LNCAP (cell line): Measurements from ENCODE around the gene MRPL32.

Experiments
- TF ChIP-seq, protein P1 (sequence below): fragments of 450-650 bp; IDR thresholded peaks from 2 replicates; pipeline ENCODE4 v1.5.1; 2017; ENCODE audit warnings: mild to moderate bottlenecking

Gene MRPL32

DNA sequence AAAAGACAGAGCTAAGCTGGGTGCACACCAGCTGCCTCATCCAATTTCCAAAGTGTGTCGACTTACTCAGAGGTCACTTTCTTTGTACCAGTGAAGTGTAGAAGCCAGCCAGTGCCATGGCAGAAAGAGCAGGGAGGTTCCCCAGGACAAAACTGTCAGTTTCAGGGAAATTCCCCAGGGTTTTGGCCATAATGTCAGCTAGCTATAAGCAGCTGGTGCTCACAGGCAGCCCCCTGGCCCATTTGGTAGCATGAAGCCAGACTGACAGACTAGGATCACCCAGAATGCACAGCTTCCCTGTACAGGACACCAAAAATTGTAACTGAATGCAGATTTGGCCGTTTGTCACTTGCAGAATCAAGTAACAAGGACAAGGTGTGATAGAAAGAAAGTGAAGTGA is 28.6 kb downstream of the MRPL32 start:
- TF ChIP-seq, protein P1, sequence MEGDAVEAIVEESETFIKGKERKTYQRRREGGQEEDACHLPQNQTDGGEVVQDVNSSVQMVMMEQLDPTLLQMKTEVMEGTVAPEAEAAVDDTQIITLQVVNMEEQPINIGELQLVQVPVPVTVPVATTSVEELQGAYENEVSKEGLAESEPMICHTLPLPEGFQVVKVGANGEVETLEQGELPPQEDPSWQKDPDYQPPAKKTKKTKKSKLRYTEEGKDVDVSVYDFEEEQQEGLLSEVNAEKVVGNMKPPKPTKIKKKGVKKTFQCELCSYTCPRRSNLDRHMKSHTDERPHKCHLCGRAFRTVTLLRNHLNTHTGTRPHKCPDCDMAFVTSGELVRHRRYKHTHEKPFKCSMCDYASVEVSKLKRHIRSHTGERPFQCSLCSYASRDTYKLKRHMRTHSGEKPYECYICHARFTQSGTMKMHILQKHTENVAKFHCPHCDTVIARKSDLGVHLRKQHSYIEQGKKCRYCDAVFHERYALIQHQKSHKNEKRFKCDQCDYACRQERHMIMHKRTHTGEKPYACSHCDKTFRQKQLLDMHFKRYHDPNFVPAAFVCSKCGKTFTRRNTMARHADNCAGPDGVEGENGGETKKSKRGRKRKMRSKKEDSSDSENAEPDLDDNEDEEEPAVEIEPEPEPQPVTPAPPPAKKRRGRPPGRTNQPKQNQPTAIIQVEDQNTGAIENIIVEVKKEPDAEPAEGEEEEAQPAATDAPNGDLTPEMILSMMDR = no peak

DNA sequence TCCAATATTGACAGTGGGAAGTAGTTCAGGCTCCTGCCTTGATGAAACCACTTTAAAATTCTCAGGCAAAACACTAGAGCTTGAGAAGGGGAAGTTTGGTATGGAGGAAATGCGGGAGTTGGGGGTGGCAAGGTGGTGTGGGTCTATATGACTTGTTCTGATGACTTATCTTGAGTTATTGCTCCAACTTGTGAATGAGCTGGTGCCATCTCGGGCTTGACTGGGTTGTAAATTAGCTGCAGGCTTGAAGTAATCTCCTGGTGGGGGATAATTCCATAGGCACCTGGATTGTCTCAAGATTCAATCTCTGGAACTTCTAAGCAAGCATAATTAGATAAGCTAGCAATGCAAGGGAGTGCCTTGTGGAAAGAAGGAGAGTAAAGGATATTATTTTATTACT is 29.0 kb downstream of the MRPL32 start:
- TF ChIP-seq, protein P1 = no peak

DNA sequence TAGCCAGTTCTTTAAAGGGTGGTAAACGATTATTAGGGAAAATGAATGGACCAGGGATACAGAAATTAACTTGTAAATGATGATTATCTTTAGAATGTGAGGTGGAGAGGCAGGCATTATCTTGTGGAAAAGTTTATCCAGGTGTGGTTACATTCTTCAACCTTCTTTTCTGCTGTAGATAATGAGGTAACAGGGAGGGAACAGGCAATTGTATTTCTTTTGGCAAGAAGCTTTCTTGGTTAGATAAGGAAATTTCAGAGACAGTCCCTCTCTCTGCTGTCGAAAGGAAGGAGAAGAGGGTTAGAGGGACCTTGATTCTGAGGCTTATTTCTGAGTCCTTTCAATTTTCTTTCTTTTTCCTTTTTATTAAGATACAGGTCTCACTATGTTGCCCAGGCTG is 32.1 kb downstream of the MRPL32 start:
- TF ChIP-seq, protein P1 = no peak

DNA sequence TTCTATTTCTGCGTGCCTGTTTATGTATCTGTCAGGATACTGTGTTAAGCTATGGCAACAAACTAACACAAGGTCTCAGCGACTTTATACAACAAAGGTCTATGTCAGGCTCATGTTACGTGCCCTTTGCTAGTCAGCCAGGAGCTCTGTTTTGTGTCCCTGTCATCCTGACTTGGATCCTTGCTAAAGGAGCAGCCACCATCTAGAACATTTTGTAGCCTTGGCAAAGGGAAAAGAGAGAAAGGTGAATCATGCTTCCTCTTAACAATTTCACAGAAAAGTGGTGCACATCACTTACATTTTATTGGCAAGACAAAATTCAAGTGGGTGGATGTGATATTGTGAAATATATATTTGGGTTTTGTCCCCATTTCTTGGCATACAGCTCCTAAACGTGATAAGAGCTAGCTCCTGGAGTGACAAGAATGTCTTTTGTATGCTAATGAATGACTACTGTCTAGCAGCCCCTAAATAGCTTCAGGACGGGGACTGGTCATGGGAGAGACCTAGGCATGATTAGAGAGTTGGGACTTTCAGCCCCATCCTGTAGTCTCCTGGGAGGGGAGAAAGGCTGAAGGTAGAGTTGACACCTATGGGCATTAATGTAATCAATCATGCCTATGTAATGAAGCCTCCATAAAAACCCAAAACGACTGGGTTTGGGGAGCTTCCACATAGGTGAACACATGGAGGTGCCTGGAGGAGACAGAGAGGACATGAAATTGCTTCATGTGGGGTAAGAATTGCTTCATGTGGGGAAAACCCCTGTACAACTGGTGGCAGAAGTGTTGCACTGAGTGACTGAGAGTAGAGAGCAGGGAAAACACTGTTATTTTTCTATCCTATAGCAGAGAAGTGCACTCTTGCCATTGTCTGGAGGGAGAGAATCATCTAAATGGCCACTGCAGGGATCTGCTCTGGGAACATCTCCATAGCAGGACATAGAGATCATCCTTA is 33.0 kb downstream of the MRPL32 start:
- TF ChIP-seq, protein P1 = no peak

DNA sequence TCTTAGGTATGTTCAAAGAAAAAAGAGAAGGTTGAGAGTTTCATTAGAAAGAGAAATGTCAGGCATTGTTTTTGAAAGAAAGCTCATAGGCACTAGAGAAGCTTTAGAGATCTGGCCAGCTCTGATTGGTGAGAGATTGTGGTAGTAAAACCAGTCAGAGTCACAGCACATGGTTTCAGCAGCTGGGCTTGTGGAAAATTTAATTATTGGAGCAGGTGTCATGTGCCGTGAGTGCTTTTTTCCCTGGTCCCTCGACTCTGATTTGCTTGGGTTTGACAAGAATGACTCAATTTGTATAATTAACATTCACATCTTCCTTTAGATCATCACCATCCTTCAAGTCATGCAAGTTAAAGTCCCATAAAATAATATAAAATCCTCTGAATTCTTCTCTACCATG is 35.2 kb downstream of the MRPL32 start:
- TF ChIP-seq, protein P1 = no peak

DNA sequence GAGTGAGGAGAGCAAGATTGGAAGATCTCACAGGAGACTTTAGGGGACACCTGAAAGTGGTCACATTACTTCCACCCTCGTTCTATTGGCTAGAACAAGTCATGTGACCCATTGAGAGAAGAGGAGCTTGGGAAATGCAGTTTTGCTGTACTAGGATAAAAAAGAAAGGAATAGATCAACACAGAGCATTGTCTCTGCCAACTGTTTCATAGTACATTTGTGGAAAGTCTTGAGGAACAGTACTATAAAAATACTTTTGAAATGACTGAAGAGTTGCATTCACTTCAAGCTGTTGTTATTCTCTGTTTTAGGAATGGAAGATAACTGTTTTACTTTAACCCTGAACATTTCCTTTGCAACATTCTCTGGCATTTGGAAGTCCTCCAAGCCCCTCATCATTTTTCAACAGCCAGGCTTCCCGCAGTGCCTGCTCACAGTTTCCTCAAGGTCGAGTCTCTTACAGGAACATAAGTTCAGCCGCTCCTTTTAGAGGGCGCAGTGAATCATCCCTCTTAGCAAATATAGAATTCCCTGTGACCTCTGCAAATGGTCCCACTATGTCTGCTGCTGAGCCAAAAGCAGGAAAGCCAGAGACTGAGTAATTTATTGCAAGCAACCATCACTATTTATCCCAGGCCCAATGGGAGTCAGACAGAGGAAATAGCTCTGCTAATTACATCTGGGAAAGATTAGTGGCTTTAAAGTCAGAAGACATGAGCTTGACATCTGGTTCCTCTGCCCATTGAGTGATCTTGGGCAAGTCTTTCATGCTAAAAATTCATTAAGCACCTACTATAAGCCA is 40.7 kb downstream of the MRPL32 start:
- TF ChIP-seq, protein P1 = no peak

DNA sequence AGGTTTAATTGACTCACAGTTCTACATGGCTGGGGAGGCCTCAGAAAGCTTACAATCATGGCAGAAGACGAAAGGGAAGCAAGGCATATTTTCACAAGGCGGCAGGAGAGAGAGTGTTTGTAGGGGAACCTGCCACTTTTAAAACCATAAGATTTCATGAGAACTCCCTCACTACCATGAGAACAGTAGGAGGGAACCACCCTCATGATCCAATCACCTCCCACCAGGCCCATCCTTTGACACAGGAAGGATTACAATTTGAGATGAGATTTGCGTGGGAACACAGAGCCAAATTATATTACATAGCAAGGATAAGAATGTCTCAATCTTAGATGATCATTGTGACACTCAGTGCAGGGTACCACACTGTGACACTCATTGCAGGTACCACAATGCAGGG is 44.2 kb downstream of the MRPL32 start:
- TF ChIP-seq, protein P1 = no peak
